Activated CD4-positive, alpha-beta T cell treated with anti-CD3 and anti-CD28 coated beads, Interleukin-2, amount 50 U/mL, for 16 hours (primary cell): ENCODE data around the gene RAPGEF4.
"Not testable (repeated sequence)": the region's sequence is repeated elsewhere in the genome, so short reads cannot be mapped to it uniquely, and the experiment has no call there.

ENCODE experiments used
- DNase-seq: peaks from one replicate; pipeline ENCODE4 v3.0.0-alpha.2; 2020

The RAPGEF4 gene

DNA sequence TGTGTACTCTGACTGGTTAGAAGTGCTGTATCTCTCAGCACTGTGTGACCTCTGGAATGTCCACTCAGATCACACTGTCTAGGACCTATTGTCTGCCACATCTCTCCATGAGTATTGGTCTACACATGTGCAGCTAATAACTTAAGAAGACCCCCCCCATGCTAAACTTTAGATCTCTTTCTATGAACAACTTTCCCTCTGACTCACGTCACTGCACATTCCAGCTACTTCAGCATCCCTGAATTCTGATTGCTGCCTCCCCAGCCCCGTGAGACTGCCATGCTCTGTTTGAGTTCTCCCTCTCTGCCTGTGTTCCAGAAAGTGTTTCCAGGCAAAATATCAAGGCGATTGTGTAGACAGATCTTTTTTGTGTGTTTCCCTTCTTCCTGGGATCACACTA lies 41.8 kb downstream of the RAPGEF4 start:
- no peak for DNase-seq

DNA sequence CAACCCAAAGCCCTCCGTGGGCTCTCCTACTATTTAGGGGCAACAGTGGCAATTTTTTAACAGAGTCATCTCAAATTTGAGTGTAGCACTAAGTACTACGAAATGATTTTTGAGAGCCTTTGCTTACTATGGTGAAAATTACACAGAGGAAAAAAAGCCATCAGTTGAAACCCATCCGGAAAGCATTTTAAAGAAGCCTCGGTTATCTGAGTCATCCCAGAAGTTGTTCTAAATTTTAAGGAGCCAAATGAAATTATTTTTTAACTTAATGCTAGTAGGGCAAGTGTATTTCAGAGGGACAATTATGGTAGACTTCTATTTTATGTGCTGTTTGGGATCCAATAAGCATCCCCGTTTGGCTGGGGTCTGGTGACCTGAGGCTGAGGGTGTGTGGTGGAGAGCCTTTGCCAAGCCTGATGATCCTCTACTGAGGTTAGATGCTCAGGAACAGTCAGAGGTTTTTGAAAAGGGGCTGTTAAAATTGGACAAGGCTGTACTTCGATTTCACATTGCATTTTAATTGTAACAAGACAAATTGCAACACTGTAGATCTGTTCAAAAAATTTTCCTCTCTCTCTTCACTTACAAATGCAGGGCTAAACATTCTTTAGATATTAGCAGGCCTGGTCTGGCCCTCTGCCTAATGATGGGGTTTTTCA lies 47.0 kb downstream of the RAPGEF4 start:
- DNase-seq = no peak

DNA sequence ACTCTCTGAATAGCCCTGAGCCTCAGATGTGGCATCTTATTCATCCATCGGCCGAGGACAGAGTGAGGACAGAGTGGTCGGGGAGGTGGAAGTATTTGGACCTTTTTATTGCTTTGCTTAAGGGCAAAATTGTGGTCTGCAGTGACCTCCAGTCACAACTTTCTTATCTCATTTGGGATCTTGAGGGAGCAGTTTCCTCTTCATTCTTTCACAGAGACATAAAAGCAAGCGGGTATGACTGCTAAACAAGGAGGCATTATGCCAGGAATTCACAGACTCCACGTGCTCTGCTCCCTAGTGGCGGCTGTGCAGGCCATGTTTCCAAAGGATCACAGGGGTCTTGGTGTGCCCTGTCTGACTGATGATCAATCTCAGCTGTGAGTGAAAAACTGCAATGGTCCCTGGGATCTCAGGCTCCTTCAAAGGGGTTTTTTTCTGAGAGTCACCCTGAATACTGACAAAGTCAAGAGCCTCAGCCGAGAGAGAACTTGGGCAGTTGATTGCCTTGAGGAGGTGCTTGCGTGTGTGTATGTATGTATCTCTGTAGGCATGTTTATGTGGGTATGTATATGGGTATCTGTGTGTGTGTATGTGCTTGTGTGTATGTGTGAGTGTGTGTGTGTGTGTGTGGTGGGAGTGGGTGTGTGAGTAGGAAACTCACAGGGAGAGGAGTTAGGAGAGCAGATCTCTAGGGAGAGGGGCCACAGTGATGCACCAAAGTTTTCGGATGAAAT lies 47.7 kb downstream of the RAPGEF4 start:
- DNase-seq = no peak

DNA sequence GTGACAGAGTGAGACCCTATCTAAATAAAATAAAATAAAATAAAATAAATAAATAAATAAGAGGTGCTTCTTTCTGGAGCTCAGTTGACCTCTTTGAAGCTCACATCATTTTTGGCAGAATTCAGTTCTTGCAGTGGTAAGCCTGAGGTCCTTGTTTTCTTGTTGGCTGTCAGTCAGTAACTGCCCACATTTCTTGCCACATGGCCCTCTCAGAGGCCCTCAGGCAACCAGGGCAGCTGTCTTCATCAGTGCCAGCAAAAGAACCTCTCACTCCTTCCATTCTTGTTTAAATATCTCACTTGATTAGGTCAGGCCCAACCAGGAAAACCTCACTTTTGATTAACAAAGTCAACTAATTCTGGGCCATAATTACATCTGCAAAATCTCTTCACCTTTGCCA lies 53.2 kb downstream of the RAPGEF4 start:
- no peak for DNase-seq

DNA sequence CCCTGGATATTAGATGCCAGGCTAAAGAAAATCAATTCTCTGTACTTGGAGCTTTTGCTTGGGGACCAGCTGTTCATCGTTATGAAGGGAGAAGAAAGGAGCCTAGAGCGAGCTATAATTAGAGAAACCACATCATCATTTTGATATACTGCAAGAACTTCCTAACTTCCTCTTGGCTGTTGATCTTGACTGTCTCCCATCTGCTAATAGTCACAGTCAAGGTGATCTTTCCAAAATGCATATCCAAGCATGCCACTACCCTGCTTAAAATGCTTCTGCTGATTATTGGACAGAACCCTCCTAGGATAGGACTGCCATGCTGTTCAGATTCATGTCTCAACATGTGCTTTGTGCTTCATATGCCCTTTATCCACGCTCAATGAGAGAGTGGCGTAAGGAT lies 54.8 kb downstream of the RAPGEF4 start:
- DNase-seq = no peak

DNA sequence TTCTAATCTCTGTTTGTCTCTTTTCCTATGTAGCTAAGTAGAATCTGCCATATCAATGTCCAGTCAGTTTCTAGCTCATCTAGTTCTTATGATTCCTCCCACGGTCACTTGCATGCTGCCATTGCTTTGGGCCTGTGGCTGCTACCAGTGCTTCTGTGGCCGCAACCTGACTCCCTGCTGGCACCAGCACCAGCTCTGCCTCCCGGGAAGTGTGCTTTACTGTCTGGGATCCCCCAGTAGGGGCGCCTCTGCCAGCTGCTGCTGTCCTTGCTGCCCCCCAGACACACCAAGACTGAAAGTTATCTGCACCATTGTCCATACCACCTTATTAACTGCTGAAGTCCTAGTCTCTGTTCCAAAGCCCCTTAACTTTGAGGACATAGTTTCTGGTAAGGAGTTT lies 56.3 kb downstream of the RAPGEF4 start:
- no peak for DNase-seq

DNA sequence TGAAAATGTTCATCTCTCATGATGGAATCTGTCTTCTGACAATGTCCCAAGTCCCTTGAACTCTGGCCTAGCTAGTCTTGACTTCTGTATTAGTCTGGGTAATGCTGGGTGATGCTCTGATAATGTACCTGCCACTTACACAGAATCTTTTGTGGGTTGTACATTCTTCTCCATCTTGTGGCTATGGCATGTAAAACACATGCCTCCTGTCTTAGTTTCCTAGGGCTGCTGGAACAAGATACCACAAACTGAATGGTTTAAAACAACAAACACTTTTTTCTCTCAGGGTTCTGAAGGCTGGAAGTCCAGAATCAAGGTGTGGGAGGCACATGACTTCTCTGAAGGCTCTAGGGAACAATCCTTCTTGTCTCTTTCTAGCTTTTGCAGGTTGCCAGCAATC lies 57.1 kb downstream of the RAPGEF4 start:
- DNase-seq = no peak

DNA sequence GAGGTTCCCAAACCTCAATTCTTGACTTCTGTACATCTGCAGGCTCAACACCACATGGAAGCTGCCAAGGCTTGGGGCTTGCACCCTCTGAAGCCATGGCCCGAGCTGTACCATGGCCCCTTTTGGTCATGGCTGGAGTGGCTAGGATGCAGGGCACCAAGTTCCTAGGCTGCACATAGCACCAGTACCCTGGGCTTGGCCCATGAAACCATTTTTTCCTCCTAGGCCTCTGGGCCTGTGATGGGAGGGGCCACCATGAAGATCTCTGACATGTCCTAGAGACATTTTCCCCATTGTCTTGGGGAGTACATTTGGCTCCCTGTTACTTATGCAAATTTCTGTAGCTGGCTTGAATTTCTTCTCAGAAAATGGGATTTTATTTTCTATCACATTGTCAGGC lies 67.7 kb downstream of the RAPGEF4 start:
- not testable (repeated sequence) for DNase-seq

DNA sequence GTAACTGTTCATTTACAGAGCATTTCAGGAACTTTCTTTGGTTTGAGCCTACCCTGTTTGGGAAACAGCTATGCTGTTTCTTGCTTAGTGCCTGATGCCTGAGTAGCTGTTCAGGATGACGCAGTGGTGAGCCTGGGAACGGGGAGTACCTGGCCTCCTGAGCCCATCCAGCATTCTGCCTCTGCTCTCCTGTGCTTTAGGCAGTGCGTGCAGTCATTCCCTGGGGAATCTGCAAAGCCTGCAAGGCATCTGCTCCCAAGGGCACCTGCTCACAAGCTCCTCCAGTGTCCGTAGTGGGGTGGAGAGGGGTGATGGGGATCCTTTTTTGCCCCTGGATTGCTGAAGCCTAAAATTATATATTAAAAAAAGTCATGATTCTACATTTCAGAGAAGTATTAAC lies 68.8 kb downstream of the RAPGEF4 start:
- DNase-seq = no peak

DNA sequence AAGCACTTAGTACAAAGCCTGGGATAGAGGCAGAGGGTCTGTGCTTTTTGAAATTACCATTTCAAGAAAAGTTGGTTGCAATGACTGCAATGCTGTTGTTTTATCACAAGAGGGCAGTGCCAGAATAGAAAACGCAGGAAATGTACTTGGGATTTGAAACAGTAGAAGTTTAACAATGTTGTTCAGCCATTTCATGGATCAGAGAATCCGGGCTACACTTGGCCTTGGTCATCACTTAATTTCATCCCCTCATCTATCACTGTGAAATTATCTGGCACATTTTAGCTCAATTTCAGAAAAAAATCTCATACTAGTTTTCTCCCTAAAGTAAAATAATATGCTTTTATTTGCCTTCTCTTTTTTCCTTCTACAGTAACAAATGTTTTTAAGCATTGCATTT lies 70.8 kb downstream of the RAPGEF4 start:
- peak; percentile 28 for DNase-seq

DNA sequence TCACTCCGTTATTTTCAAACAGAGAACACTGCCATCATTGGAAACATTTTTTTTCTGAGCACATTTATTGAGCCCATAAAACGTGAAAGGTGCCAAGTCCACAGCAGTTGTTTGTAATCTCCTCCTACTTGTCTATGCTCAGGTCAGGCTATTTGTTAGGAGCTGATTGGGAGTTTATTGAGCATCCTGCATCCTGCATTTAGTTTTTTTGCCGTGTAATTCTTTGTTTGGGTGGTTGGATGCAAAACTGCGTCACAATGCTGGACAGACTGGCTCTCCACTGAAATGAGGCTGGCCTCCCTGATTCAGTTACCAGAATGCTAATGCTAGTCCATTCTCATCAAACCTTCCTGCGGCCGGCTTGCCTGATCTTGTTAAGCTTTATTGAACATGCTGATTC lies 71.4 kb downstream of the RAPGEF4 start:
- DNase-seq = no peak

DNA sequence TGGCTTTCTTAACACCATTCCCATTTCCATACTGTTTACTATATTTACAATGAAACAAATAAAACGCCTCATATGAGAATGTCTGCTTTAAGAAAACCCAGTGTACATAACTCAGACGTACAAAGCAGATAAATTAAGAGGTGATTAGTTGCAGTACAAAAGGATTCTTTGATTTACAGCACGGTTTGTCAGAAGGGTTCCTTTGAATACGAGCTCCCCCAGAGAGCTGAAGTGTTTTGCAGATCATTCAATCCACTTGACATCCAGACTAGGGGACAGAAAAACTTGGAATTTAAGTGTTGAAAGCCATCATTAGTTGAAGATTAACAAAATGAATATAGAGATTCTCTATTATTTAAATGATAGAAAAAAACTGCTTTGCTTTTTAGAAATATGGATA lies 72.5 kb downstream of the RAPGEF4 start:
- no peak for DNase-seq

DNA sequence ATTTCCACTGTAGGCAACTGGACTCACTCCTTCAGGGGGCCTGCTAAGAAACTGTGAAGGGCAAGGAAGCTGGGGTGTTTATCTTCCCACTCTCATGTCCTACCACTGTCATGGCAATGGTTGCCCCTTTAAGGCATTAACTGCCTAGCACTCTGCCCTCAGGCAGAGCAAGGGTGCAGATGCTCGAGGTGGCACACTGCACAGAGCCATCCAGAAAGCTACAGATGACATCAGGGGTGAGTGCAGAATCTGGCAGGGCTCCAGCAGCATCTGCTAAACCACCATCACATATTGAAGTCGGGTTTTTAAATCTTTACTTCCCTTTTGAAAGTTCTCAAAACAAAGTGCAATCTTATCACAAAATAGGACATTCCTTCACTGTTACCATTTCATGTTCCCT lies 75.4 kb downstream of the RAPGEF4 start:
- DNase-seq = no peak

DNA sequence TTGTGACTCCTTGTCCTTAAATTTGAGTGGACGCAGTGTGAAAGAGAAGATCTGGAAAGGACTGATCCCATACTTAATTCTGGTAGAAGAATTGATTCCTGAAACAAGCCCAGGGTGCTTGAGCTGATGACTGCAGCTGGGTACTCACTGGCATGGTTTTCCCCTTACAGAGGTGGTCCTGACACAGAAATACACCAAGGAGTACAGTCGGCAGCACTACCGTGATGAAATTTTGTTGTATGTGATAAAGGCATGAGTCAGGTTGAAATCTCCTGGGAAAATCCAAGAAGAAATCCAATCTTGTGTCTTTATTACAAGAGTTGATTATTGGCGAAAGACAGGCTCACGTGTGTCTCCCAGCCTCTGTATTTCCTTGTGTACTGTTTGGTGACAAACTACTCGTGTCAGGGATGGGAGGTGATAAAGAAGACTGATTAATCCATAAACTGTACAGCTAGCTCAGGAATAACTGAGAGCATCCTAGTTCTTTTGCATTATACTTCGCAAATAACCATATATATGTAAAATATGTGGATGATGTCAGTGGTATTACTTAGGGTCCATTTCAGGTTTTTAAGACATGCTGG lies 76.6 kb downstream of the RAPGEF4 start:
- DNase-seq = no peak

DNA sequence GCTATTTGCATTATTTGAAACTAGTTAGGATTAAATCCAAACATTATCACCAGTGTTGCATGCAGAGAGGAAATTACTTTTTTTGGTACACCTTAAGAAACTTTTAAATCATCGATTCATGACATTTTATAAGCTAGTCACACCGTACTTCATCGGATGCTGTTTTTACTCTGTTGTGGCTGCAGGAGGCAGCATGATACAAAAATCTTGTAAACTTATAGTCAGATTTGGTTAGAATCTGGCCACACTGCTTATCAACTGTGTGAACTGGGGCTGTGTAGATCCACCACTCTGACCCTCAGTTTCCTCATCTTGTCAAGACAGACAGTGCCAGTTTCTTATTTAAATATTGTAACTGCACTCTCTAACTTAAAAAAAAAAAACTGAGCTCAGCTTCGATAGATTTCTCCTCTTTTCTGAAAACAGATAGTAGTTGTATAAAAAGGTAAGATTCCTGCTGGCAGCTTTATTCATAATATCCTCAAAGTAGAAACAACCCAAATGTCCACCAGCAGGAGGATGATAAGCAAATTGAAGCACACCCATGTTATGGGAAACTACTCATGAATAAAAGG lies 77.8 kb downstream of the RAPGEF4 start:
- no peak for DNase-seq

DNA sequence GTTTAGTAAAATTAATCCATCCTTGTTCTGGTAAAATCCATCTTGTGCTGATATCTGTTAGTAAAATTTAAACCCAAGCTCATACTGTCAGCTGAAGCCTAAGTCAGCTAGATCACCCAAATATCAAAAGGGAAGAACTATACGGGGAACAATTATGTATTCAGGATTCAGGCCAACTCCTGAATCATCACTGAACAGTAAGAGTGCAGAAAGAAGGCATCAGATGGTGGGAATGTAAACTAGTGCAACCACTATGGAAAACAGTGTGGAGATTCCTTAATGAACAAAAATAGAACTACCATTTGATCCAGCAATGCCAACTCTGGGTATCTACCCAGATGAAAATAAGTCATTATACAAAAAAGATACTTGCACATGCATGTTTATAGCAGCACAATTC lies 81.8 kb downstream of the RAPGEF4 start:
- DNase-seq = no peak

DNA sequence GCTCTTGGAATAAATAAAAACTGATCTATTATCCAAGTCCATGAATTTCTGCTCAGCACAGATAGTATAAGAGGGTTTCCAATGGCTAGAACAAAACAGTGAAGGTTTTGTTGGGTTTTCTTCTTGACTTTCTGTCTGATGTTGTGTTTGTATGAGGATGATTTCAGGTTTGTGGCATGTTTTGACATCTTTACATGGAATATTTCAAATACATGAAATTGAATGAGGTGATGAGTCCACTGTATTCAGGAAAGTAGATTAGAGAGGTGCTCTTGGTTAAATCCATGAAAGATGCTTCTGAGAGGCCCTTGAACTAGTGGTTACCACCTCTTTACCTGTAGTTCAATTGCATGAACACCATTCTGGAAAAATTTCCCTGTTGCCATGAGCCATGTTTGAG lies 84.3 kb downstream of the RAPGEF4 start:
- DNase-seq = no peak

DNA sequence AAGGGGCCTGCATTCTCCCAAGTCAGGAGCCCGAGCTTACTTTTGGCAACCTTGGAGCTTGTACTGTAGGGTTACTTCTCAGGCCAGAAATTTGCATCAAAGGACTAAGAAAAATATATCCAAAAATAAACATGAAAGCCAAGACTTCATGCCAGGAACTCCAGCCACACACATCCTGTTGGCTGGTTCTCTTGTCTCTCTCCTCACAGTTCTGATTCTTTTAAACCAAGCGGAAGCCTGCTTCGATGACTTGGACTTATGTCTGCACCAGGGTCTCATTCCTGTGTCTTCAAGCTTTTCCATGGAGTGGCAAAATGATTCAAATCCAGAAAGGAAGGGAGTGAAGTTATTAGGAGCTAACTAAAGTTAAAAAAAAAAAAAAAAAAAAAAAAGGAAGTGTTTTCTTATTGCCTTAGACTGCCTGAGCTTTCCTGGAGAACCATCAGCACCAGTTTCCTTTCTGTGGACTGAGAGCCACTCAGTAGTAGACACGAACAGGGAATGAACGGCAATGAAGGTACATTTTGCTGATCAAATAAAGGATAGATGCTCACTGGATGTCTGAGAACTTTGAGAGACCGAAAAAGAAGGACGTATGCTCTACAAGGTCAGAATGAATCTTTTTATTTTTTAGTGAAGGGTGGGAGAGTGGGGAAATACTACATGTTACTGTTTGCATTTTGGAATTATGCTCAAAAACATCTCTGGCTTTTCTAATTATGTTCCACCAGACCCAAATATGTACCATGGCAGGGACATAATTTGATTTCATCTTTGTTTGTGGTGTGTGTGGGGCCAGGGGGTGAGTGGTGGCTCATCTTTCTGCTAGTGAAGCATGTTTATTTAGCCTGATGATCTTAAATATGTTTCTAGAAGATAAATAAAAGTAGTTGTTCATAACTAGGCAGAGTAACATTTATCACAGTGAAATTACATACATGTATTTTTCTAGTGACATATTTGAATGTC lies 86.0 kb downstream of the RAPGEF4 start:
- no peak for DNase-seq

DNA sequence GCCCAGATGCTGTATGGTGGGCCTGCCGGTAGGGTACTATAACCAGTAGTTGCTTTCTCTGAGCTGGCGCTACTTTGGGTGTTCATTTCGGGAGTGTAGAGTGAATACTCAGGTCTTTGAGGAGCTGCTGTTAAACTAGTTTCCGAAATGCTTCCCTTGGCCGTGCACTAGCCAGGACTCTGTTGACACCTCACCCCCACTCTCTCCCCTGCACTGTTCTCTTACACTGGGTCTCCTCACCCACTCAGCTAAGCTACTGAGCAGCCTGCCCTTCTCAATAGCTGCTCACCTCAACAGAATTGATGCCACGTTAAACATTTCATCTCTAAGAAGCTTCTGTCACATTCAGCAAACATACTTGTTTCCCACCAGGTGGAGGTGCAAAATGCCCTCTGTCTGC lies 86.9 kb downstream of the RAPGEF4 start:
- DNase-seq = no peak

DNA sequence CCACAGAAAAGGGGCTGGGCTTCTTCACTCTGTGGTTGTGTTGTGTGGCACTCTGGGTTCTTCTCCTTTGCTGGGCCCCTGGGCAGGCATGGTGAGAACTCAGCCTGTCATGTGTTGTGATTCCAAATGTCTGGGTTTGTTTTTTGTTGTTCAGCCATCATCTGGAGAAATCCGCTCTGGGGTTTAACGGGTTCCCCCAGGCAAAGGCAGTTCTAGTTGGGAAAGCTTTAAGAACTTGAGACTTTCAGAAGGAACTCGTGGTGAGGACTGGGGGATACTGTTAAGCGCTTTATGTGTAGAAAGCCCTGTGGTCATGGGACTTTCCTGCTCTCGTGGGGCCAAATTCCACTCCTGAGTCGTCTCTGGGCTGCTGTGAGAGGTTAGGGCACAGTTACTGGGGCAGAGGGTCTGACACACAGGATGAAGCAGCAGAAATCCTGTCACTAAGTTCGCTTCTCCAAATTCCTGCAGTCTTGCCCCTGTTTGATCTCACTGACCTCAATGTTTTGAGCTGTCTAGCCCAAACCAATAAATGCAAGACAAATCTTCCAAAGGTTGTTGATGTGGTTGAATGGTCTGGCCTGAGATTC lies 87.7 kb downstream of the RAPGEF4 start:
- no peak for DNase-seq

DNA sequence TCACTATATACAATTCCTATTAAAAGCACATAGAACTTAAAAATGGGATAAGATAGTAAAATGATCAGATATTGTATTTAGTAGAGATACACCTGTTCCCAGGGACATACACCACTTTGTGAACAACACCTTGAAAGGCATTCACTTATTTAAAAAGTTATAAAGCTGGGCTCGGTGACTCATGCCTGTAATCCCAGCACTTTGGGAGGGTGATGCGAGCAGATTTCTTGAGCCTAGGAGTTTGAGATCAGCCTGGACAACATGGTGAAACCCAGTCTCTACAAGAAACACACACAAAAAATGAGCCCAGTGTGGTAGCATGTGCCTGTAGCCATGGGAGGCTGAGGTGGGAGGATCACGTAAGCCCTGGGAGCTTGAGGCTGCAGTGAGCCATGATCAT lies 90.9 kb downstream of the RAPGEF4 start:
- DNase-seq = no peak

DNA sequence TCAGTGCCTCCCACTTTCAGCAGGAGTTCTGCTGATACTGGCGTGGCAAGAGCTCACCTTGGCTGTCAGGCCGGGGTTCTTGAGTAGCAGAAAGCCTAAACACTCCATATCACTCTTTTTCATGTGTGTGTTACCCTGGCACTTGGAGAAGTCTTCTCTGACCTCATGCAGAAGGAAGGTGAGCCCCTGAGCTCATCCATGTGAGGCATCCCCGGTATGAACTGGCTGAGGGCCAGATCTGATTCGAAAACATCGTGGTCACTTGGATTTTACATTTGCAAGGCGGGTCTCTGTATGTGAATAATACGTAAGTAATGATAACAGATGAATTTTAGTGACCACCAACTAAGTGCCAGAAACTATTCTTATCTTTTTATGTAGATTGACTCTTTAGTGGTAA lies 93.6 kb downstream of the RAPGEF4 start:
- DNase-seq = no peak

DNA sequence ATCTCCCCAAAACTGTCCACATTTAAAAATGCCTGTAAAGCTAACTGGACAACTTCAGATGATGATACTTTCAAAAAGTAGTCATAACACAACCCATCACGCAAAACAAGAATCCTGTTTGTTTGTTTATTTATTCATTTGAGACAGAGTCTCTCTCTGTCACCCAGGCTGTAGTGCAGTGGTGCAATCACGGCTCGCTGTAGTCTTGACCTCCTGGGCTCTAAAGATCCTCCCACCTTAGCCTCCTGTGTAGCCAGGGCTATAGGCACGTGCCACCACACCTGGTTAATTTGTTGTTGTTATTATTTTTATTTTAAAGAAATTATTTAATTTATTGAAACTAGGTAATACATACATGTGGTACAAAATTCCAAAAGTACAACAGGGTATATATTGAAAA lies 94.8 kb downstream of the RAPGEF4 start:
- no peak for DNase-seq
